Heart left ventricle (tissue), 16 donors: ENCODE data around the gene M6PR. TPM values are rescaled to one million over a fixed set of nuclear protein-coding genes. Genes with fewer than 3 reads are reported as not detected.

Experiments
- ATAC-seq, 4 donors: fragments of 200-7000 bp; cut with Tn5 transposase; one replicate each; pipeline ENCODE4 v1.9.1; 2020 to 2022; ENCODE audit warnings: moderate library complexity in 4 of 4, mild to moderate bottlenecking in 3 of 4, moderate number of reproducible peaks in 1 of 4
- DNase-seq, 5 donors: peaks; one replicate each; pipeline ENCODE4 v3.0.0-alpha.2; 2020
- H3K27ac ChIP-seq, 12 donors: fragments of 200-600 bp; sonication (generic) in 4 of 12; one replicate each; pipeline versions ENCODE4 v1.5.0 to v1.8.0; 2016 to 2022; ENCODE audit warnings: mild to moderate bottlenecking in 2 of 12
- H3K27me3 ChIP-seq, 9 donors: fragments of 200-600 bp; sonication (generic) in 2 of 9; one replicate each; pipeline versions ENCODE4 v1.5.1 to v1.8.0; 2016 to 2022; ENCODE audit warnings: mild to moderate bottlenecking in 3 of 9
- H3K36me3 ChIP-seq, 9 donors: fragments of 200-600 bp; sonication (generic) in 2 of 9; one replicate each; pipeline versions ENCODE4 v1.5.0 to v1.8.0; 2018 to 2022; ENCODE audit warnings: mild to moderate bottlenecking in 2 of 9
- H3K4me1 ChIP-seq, 12 donors: fragments of 200-600 bp; sonication (generic) in 4 of 12; one replicate each; pipeline versions ENCODE4 v1.5.0 to v1.8.0; 2016 to 2022; ENCODE audit warnings: mild to moderate bottlenecking in 3 of 12
- H3K4me3 ChIP-seq, 12 donors: fragments of 200-600 bp; sonication (generic) in 4 of 12; one replicate each; pipeline versions ENCODE4 v1.5.0 to v1.8.0; 2017 to 2022; ENCODE audit warnings: mild to moderate bottlenecking in 9 of 12, moderate library complexity in 4 of 12
- H3K9me3 ChIP-seq, 12 donors: fragments of 200-600 bp; sonication (generic) in 4 of 12; one replicate each; pipeline versions ENCODE4 v1.5.0 to v1.8.0; 2016 to 2022; ENCODE audit warnings: mild to moderate bottlenecking in 1 of 12
- POLR2A ChIP-seq, 2 donors: fragments of 450-650 bp; IDR thresholded peaks; one replicate each; pipeline ENCODE4 v1.6.1; 2017; ENCODE audit warnings: antibody characterized with exemption in 2 of 2, mild to moderate bottlenecking in 2 of 2, moderate library complexity in 2 of 2
- WGBS, 4 donors: extraction: QIAGEN DNeasy Blood & Tissue Kit in 2 of 4; methylation state at CpG; one replicate each; pipeline versions ENCODE4 v1.1.5 to v1.1.7; 2013 to 2018; 5-methylcytosine and 5-hydroxymethylcytosine counted together
- intact Hi-C, 10 donors: fragments of 100-400 bp; cut with DNase I; formaldehyde crosslinking; loops; one replicate each; pipeline versions ENCODE4 v1.11.1 to v1.14.2; 2022
- long read RNA-seq, 3 donors: library from polyadenylated mRNA; unstranded; transcript quantifications; one replicate each; pipeline ENCODE4 v2.0.0, GENCODE V29; 2020 to 2021
- polyA plus RNA-seq, 2 donors: library from polyadenylated mRNA; stranded (reverse); fragments of 200-250 nt; gene quantifications; one replicate each; pipeline ENCODE4 v1.2.3, GENCODE V29; 2013
- total RNA-seq, 9 donors: library from RNA; depleted of rRNA in 2 of 9; stranded (reverse); fragments of >200 nt in 2 of 9; fragmentation: NEBNext Ultra II Directional in 3 of 9; extraction: Animal tissue kit (Norgen Biotek cat#: 25700) in 3 of 9; gene quantifications; one replicate each; pipeline versions ENCODE4 v1.1.0 to v1.2.4, GENCODE V29; 2016 to 2023
- TF ChIP-seq, protein P1 (sequence below), 12 donors: fragments of 200-600 bp; sonication (generic) in 4 of 12; IDR thresholded peaks; one replicate each; pipeline versions ENCODE4 v1.5.0 to v1.8.0; 2018 to 2022; ENCODE audit warnings: antibody characterized with exemption in 12 of 12, mild to moderate bottlenecking in 5 of 12
- donor health status: ischemic (EF 13 %, LVEDD 7.1; RV severe dilation, severe dysfunction).
- donor health status: healthy with polysubstance abuse.
- donor health status: DM: no; HTN: yes; CAD: no.
- donor health status: DM: no; HTN: no; CAD: no.
- donor health status: ischemic (EF 25% LVEDD 6.9; RV normal size, moderate dysfunction).
- donor health status: ischemic (EF 25% LVEDD 5.7; RV mildly dilated, moderate dysfunction).
- donor health status: healthy.
- donor health status: DM: yes; HTN: yes; CAD: no.
- donor health status: ischemic (EF 35%, LVEDD 5.7; RV mildly dilated, moderate dysfunction).
- donor health status: nonischemic (EF 11% LVEDD 7.7; RV severe dilation, severe dysfunction).
- donor health status: DM: yes; HTN: yes; CAD: no.
- donor health status: PGD.
- donor health status: ischemic (EF 29% LVEDD 5.4; RV normal size, mild dysfunction).
- donor health status: nonischemic (EF 23%, LVEDD 6.1; RV moderate dilation, normal function).

M6PR gene
- total RNA-seq (100 to 1,000 TPM in 6 of 9 donors, 10 to 100 TPM in 3; 66.7 to 150 (median 102) TPM), polyA plus RNA-seq (10 to 100 TPM; 58.7 to 98.6 TPM)
- long read RNA-seq, donor 1, transcript M6PR-201 (7 exons, 2,756 nt), result major isoform, 106 of 129 reads
- long read RNA-seq, donor 1, partial matches to known transcripts, result 13 of 129 reads
- long read RNA-seq, donor 1, other reads (novel, unspliced or antisense), result 10 of 129 reads
- long read RNA-seq, donor 2, transcript M6PR-201 (7 exons, 2,756 nt), result major isoform, 628 of 699 reads
- long read RNA-seq, donor 2, partial matches to known transcripts, result 43 of 699 reads
- long read RNA-seq, donor 2, other reads (novel, unspliced or antisense), result 27 of 699 reads
- long read RNA-seq, donor 3, transcript M6PR-201 (7 exons, 2,756 nt), result major isoform, 147 of 177 reads
- long read RNA-seq, donor 3, partial matches to known transcripts, result 16 of 177 reads
- long read RNA-seq, donor 3, other reads (novel, unspliced or antisense), result 14 of 177 reads

- peak within 1 kb of the TSS; percentile 52 to 96 (median 82) for H3K4me3 ChIP-seq
- intact Hi-C loops, result loop anchor here (1.0 to 5.0 kb wide), 8 partner anchors 35 to 91 kb away; partner anchors contain the start of gene PHC1 (in 2 of the 10)
- ATAC-seq, result peak; percentile 94 to 97 (median 96)
- 0 to 1% (median 0%) methylated on average over 58 to 66 of the region's 66 CpGs for WGBS, 4 donors
- DNase-seq, result peak; percentile 94 to 96 (median 95)
- peaks cover 0 to 25% (median 17%) of the 10 kb centered on the region in 9 donors for H3K36me3 ChIP-seq
- peaks cover 0 to 57% (median 20%) of the 10 kb centered on the region in 12 donors for H3K4me1 ChIP-seq
- TF ChIP-seq, protein P1, sequence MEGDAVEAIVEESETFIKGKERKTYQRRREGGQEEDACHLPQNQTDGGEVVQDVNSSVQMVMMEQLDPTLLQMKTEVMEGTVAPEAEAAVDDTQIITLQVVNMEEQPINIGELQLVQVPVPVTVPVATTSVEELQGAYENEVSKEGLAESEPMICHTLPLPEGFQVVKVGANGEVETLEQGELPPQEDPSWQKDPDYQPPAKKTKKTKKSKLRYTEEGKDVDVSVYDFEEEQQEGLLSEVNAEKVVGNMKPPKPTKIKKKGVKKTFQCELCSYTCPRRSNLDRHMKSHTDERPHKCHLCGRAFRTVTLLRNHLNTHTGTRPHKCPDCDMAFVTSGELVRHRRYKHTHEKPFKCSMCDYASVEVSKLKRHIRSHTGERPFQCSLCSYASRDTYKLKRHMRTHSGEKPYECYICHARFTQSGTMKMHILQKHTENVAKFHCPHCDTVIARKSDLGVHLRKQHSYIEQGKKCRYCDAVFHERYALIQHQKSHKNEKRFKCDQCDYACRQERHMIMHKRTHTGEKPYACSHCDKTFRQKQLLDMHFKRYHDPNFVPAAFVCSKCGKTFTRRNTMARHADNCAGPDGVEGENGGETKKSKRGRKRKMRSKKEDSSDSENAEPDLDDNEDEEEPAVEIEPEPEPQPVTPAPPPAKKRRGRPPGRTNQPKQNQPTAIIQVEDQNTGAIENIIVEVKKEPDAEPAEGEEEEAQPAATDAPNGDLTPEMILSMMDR (IDR thresholded peaks at IDR 0.05), result peak; percentile 38 to 83 (median 59)
- peak in 1 of 2 donors; percentile 71 for TF ChIP-seq POLR2A (IDR thresholded peaks at IDR 0.05)
- H3K27me3 ChIP-seq, result no peaks in the 10 kb centered on the region
- peaks cover 0 to 9% (median 0%) of the 10 kb centered on the region in 12 donors for H3K9me3 ChIP-seq
- peak within 1 kb of the TSS; percentile 93 to 99 (median 98) for H3K27ac ChIP-seq
Measured at GRCh38 chr12:8949342-8950220, at the start of gene M6PR. M6PR (minus strand) TSS chr12:8949645; CDS start chr12:8946404, 3,241 bp downstream.

DNA sequence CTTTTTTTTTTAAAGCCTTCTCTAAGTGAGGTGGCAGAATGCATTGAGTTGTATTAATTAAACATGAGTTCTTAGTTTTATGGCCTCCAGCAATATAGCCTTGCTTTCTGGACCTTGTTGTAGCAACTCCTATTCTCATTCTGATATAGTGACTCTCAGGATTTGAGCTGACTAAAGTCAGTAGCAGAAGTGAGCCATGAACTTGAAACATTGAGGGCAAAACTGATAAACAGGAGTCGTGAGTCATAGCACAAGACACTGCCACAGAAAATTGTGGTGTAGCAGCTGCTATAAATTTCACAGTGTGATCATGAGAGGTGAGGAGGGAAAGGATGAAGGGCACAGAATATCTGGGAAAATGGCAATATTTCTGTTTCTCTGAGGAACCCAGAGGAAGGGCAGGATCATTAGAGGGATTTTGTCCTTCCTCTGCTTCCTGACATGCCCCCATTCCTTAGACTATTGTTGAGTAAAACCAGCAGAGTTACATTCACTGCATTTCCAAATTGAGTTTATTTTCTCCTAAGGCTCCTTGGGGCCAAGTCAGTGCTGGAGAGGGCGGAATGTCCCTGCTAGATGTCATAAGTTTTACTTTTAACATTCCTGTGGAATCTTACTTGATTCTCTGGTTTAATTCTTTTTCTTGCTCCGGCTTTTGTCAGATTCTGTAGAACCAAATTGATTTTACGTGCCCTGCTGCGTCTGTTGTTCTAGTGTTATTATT lies 47.4 kb upstream of the M6PR start:
- Histone ChIP-seq H3K9me3 (no peaks in the 10 kb centered on the region), H3K4me1 (peaks cover 0 to 26% (median 6%) of the 10 kb centered on the region in 12 donors), H3K27ac (peak overlapping the region in 1 of 12 donors; percentile 37), H3K36me3 (no peaks in the 10 kb centered on the region), H3K4me3 (no peak overlapping the region), H3K27me3 (no peaks in the 10 kb centered on the region)
- ATAC-seq (peak in 3 of 4 donors; percentile 34 to 49 (median 42)), DNase-seq (no peak)
- intact Hi-C loops, result no loop called here
- TF ChIP-seq, protein P1 (IDR thresholded peaks at IDR 0.05), result no peak
- no peak for TF ChIP-seq POLR2A (IDR thresholded peaks at IDR 0.05)
- 77 to 81% (median 79%) methylated on average over 5 of the region's 5 CpGs for WGBS, 4 donors

DNA sequence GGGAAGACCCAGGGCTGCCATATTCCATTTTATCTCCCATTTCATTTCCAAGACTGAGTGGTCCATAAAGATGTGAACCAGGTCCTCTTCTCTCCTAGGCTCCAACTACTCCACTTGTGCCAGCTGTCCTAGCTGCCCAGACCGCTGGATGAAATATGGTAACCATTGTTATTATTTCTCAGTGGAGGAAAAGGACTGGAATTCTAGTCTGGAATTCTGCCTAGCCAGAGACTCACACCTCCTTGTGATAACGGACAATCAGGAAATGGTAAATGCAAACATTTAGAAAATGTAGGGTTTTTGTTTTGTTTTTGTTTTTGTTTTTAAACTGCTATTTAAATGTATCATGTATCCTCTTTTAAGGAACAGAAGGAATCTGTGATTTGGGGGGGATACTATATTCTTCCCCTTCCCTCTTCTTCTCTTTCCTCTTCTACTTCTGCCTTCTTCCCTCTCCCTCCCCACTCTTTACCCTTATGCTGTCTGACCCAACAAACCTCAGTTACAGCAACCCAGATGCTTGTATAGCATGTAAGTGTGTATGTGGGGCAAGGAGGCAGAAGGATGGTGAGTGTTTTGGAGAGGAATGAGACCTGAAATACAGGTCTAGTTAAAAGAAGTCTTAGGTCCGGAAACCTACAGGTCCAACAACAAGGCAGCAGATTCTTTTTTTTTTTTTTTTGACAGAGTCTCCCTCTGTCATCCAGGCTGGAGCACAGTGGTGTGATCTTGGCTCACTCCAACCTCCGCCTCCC lies 45.8 kb upstream of the M6PR start:
- Histone ChIP-seq H3K4me3 (no peak overlapping the region), H3K4me1 (peaks cover 0 to 36% (median 7%) of the 10 kb centered on the region in 12 donors), H3K27ac (no peak overlapping the region), H3K27me3 (no peaks in the 10 kb centered on the region), H3K9me3 (no peaks in the 10 kb centered on the region), H3K36me3 (no peaks in the 10 kb centered on the region)
- DNase-seq, result no peak
- no peak for TF ChIP-seq POLR2A (IDR thresholded peaks at IDR 0.05)
- TF ChIP-seq, protein P1 (IDR thresholded peaks at IDR 0.05), result no peak
- WGBS, 4 donors, result 75 to 83% (median 78%) methylated on average over 4 of the region's 4 CpGs
- ATAC-seq, result no peak
- intact Hi-C loops, result no loop called here
